Measurements from ENCODE around the gene MMP17.

Gene MMP17

DNA sequence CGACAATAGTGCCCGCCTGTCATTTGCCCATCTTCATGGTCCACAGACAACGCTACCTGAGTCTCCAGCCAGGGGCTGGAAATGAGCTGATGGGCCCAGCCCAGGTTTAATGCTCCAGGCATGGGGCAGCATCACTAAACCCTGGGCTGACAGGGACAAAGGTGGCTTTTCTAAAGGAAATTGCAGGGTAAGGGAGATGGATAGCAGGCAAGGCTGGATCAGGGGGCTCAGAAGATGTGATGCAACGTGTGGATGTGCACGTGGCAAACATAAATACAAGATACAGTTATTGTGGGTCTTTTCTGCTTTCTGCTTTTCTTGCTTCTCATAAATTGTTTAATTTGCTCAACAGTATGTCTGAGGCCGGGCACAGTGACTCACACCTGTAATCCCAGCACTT is 3.7 kb upstream of the MMP17 start:
- WGBS: 94% methylated on average over 6 of the region's 6 CpGs
- peaks cover 0 to 16% of the 10 kb centered on the region in 2 experiments for H3K27me3 ChIP-seq (ENCODE audit: control insufficient read depth in 1 of 2, insufficient read depth in 1 of 2, low read length in 2 of 2)
- no peak overlapping the region for H4K8ac ChIP-seq (ENCODE audit: low read length)
- H2BK120ac ChIP-seq (ENCODE audit: low read depth, low read length): no peak overlapping the region
- H3K4ac ChIP-seq (ENCODE audit: low read depth in 1 of 2, low read length in 2 of 2): no peak overlapping the region
- H3K4me1 ChIP-seq (ENCODE audit: control insufficient read depth, insufficient read depth, low read depth, low read length): peaks cover 15% of the 10 kb centered on the region
- no peak overlapping the region for H4K91ac ChIP-seq (ENCODE audit: low read length)
- no peak overlapping the region for H3K23ac ChIP-seq (ENCODE audit: low read length in 2 of 2)
- H3K14ac ChIP-seq (ENCODE audit: low read length in 2 of 2): no peak overlapping the region
- H2BK12ac ChIP-seq (ENCODE audit: low read length in 2 of 2): no peak overlapping the region
- no peak overlapping the region for H3K18ac ChIP-seq (ENCODE audit: low read depth in 1 of 2, low read length in 2 of 2)
- no peaks in the 10 kb centered on the region for H3K79me1 ChIP-seq (replicated peaks; ENCODE audit: low read length, poor library complexity, severe bottlenecking)
- H3K9me3 ChIP-seq (ENCODE audit: control insufficient read depth, low read length): no peaks in the 10 kb centered on the region
- H3K4me2 ChIP-seq (ENCODE audit: low read length, poor library complexity, severe bottlenecking): no peak overlapping the region
- no peak overlapping the region for H3K27ac ChIP-seq (ENCODE audit: low read length, poor library complexity, severe bottlenecking)
- no peak overlapping the region for H2BK5ac ChIP-seq (ENCODE audit: low read depth, low read length, poor library complexity, severe bottlenecking)
- no peak overlapping the region for H3K4me3 ChIP-seq (ENCODE audit: insufficient read depth in 1 of 2, low read depth in 1 of 2, low read length in 2 of 2)
- H2BK15ac ChIP-seq (ENCODE audit: low read depth, poor library complexity, severe bottlenecking): no peak overlapping the region
- DNase-seq: no peak
- H3K36me3 ChIP-seq (ENCODE audit: control insufficient read depth in 1 of 2, insufficient read depth in 2 of 2, low read depth in 1 of 2, low read length in 2 of 2): no peaks in the 10 kb centered on the region
- no peak overlapping the region for H2AFZ ChIP-seq (ENCODE audit: low read depth, low read length)
- no peak overlapping the region for H2AK5ac ChIP-seq (ENCODE audit: low read length, severe bottlenecking)
- no peak overlapping the region for H3K9ac ChIP-seq (ENCODE audit: low read length)

GRCh38 chr12:131825146-131825892 is 2.9 kb upstream of the MMP17 start:
- Histone ChIP-seq H2BK12ac (ENCODE audit: low read length in 2 of 2) (no peak overlapping the region), H4K91ac (ENCODE audit: low read length) (no peak overlapping the region), H3K27me3 (ENCODE audit: control insufficient read depth in 1 of 2, insufficient read depth in 1 of 2, low read length in 2 of 2) (peaks cover 0 to 22% of the 10 kb centered on the region in 2 experiments), H3K18ac (ENCODE audit: low read depth in 1 of 2, low read length in 2 of 2) (no peak overlapping the region), H2AK5ac (ENCODE audit: low read length, severe bottlenecking) (no peak overlapping the region), H3K4me2 (ENCODE audit: low read length, poor library complexity, severe bottlenecking) (no peak overlapping the region), H2BK5ac (ENCODE audit: low read depth, low read length, poor library complexity, severe bottlenecking) (no peak overlapping the region), H3K4me1 (ENCODE audit: control insufficient read depth, insufficient read depth, low read depth, low read length) (peaks cover 24% of the 10 kb centered on the region), H3K9ac (ENCODE audit: low read length) (peak overlapping the region; percentile 52), H2BK120ac (ENCODE audit: low read depth, low read length) (no peak overlapping the region), H3K27ac (ENCODE audit: low read length, poor library complexity, severe bottlenecking) (no peak overlapping the region), H3K23ac (ENCODE audit: low read length in 2 of 2) (no peak overlapping the region), H2BK15ac (ENCODE audit: low read depth, poor library complexity, severe bottlenecking) (no peak overlapping the region), H3K4me3 (ENCODE audit: insufficient read depth in 1 of 2, low read depth in 1 of 2, low read length in 2 of 2) (peak overlapping the region in 1 of 2 experiments; percentile 67), H3K9me3 (ENCODE audit: control insufficient read depth, low read length) (no peaks in the 10 kb centered on the region), H3K14ac (ENCODE audit: low read length in 2 of 2) (no peak overlapping the region), H2AFZ (ENCODE audit: low read depth, low read length) (no peak overlapping the region), H3K36me3 (ENCODE audit: control insufficient read depth in 1 of 2, insufficient read depth in 2 of 2, low read depth in 1 of 2, low read length in 2 of 2) (no peaks in the 10 kb centered on the region), H3K79me1 (replicated peaks; ENCODE audit: low read length, poor library complexity, severe bottlenecking) (no peaks in the 10 kb centered on the region), H3K4ac (ENCODE audit: low read depth in 1 of 2, low read length in 2 of 2) (no peak overlapping the region), H4K8ac (ENCODE audit: low read length) (no peak overlapping the region)
- DNase-seq: no peak
- 88% methylated on average over 18 of the region's 18 CpGs for WGBS

- Histone ChIP-seq H2AK5ac (ENCODE audit: low read length, severe bottlenecking) (no peak overlapping the region), H3K23ac (ENCODE audit: low read length in 2 of 2) (no peak overlapping the region), H3K4me1 (ENCODE audit: control insufficient read depth, insufficient read depth, low read depth, low read length) (peaks cover 32% of the 10 kb centered on the region), H3K9ac (ENCODE audit: low read length) (no peak overlapping the region), H2BK5ac (ENCODE audit: low read depth, low read length, poor library complexity, severe bottlenecking) (no peak overlapping the region), H2BK120ac (ENCODE audit: low read depth, low read length) (no peak overlapping the region), H2BK12ac (ENCODE audit: low read length in 2 of 2) (no peak overlapping the region), H3K27ac (ENCODE audit: low read length, poor library complexity, severe bottlenecking) (no peak overlapping the region), H4K8ac (ENCODE audit: low read length) (no peak overlapping the region), H3K18ac (ENCODE audit: low read depth in 1 of 2, low read length in 2 of 2) (no peak overlapping the region), H3K4me2 (ENCODE audit: low read length, poor library complexity, severe bottlenecking) (no peak overlapping the region), H3K4me3 (ENCODE audit: insufficient read depth in 1 of 2, low read depth in 1 of 2, low read length in 2 of 2) (no peak overlapping the region), H3K27me3 (ENCODE audit: control insufficient read depth in 1 of 2, insufficient read depth in 1 of 2, low read length in 2 of 2) (peaks cover 0 to 24% of the 10 kb centered on the region in 2 experiments), H2BK15ac (ENCODE audit: low read depth, poor library complexity, severe bottlenecking) (no peak overlapping the region), H3K14ac (ENCODE audit: low read length in 2 of 2) (no peak overlapping the region), H3K36me3 (ENCODE audit: control insufficient read depth in 1 of 2, insufficient read depth in 2 of 2, low read depth in 1 of 2, low read length in 2 of 2) (no peaks in the 10 kb centered on the region), H3K79me1 (replicated peaks; ENCODE audit: low read length, poor library complexity, severe bottlenecking) (no peaks in the 10 kb centered on the region), H2AFZ (ENCODE audit: low read depth, low read length) (no peak overlapping the region), H4K91ac (ENCODE audit: low read length) (no peak overlapping the region), H3K9me3 (ENCODE audit: control insufficient read depth, low read length) (no peaks in the 10 kb centered on the region), H3K4ac (ENCODE audit: low read depth in 1 of 2, low read length in 2 of 2) (no peak overlapping the region)
- no peak for DNase-seq
- WGBS: 91% methylated on average over 23 of the region's 23 CpGs
Measured at GRCh38 chr12:131826097-131826928, 1.9 kb upstream of the MMP17 start.

DNA sequence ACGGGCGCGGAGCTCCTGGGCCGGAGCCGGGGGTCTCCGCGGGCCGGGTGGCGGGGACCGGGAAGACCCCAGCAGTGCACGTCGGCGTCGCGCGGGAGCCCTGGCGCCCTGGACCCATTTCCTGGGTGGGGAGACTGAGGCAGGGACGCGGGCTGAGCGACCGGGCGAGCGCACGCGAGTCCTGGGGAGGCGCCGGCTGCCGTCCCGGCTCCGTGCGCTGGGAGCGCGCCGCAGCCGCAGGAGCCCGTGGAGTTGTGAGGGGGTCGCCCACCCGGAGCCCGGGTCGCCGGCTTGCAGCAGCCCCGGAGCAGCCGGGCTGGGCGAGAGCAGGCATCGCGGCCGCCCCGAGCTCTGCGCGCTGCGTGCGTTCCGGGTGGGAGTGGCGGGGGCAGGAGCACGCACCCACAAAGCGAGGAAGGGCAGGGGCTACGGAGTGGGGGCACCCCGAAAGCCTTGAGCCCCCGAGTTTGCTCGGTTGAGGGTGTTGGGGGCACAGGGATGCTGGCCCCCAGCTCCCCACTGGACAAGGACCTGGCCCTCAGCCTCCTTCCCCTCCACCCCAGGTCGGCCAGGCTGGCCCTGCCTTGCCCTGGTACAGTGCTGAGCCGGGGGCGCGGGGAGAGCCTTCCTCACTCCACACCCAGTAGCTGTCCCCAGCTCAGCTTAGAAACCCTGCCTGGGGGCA is 620 bp downstream of the MMP17 start:
- Histone ChIP-seq H2AK5ac (ENCODE audit: low read length, severe bottlenecking) (no peak overlapping the region), H3K4me2 (ENCODE audit: low read length, poor library complexity, severe bottlenecking) (peak overlapping the region; percentile 92), H4K91ac (ENCODE audit: low read length) (no peak overlapping the region), H2BK120ac (ENCODE audit: low read depth, low read length) (no peak overlapping the region), H3K23ac (ENCODE audit: low read length in 2 of 2) (peak overlapping the region in 1 of 2 experiments; percentile 66), H3K9ac (ENCODE audit: low read length) (peak overlapping the region; percentile 89), H3K9me3 (ENCODE audit: control insufficient read depth, low read length) (no peaks in the 10 kb centered on the region), H2BK12ac (ENCODE audit: low read length in 2 of 2) (peak overlapping the region in 1 of 2 experiments; percentile 38), H4K8ac (ENCODE audit: low read length) (no peak overlapping the region), H2BK15ac (ENCODE audit: low read depth, poor library complexity, severe bottlenecking) (no peak overlapping the region), H3K36me3 (ENCODE audit: control insufficient read depth in 1 of 2, insufficient read depth in 2 of 2, low read depth in 1 of 2, low read length in 2 of 2) (no peaks in the 10 kb centered on the region), H3K18ac (ENCODE audit: low read depth in 1 of 2, low read length in 2 of 2) (peak overlapping the region in 1 of 2 experiments; percentile 44), H3K4me1 (ENCODE audit: control insufficient read depth, insufficient read depth, low read depth, low read length) (peaks cover 33% of the 10 kb centered on the region), H2AFZ (ENCODE audit: low read depth, low read length) (peak overlapping the region; percentile 43), H2BK5ac (ENCODE audit: low read depth, low read length, poor library complexity, severe bottlenecking) (no peak overlapping the region), H3K4me3 (ENCODE audit: insufficient read depth in 1 of 2, low read depth in 1 of 2, low read length in 2 of 2) (peak overlapping the region; percentile 45 to 88), H3K4ac (ENCODE audit: low read depth in 1 of 2, low read length in 2 of 2) (no peak overlapping the region), H3K27ac (ENCODE audit: low read length, poor library complexity, severe bottlenecking) (no peak overlapping the region), H3K14ac (ENCODE audit: low read length in 2 of 2) (peak overlapping the region in 1 of 2 experiments; percentile 83), H3K27me3 (ENCODE audit: control insufficient read depth in 1 of 2, insufficient read depth in 1 of 2, low read length in 2 of 2) (peaks cover 0 to 34% of the 10 kb centered on the region in 2 experiments), H3K79me1 (replicated peaks; ENCODE audit: low read length, poor library complexity, severe bottlenecking) (no peaks in the 10 kb centered on the region)
- DNase-seq: no peak
- 1% methylated on average over 44 of the region's 64 CpGs for WGBS
